Panc1 (cell line): ENCODE measurements around the gene SDR39U1. TPM values are rescaled to one million over a fixed set of nuclear protein-coding genes. Genes with fewer than 3 reads are reported as not detected.

Source experiments
- ATAC-seq: fragments of 200-7000 bp; cut with Tn5 transposase; 2 replicates; pipeline ENCODE4 v1.9.1; 2020; ENCODE audit warnings: mild to moderate bottlenecking, moderate library complexity
- BruUV-seq: library from RNA; stranded (reverse); fragments of 400-500 nt; replicated peaks from 2 replicates; lab custom pipeline; 2021; lab: Mats Ljungman, UMichigan
- CTCF ChIA-PET: fragments of 300-600 bp; sonication (Branson Sonifier 250); formaldehyde crosslinking; loops from one replicate; lab custom pipeline; 2022; ENCODE audit warnings: antibody characterized with exemption; lab: Charles Lee
- POLR2A ChIA-PET: fragments of 300-600 bp; sonication (Branson Sonifier 250); formaldehyde crosslinking; loops from one replicate; lab custom pipeline; 2022; ENCODE audit warnings: antibody characterized with exemption; lab: Charles Lee
- DNase-seq: peaks from one replicate; pipeline ENCODE4 v3.0.0-alpha.2; 2010; ENCODE audit warnings: low read depth, low spot score
- H3K27ac ChIP-seq: 2 replicates; pipeline ENCODE4 v1.5.1; 2011; ENCODE audit warnings: mild to moderate bottlenecking, low read length, inconsistent platforms
- H3K27me3 ChIP-seq: fragments of 200-500 bp; sonication (Bioruptor generic); 2 replicates; pipeline ENCODE4 v1.6.0; 2014; ENCODE audit warnings: low read length, inconsistent platforms; ENCODE audit not compliant: control insufficient read depth, insufficient read depth
- H3K36me3 ChIP-seq: fragments of 200-500 bp; sonication (Bioruptor generic); 2 replicates; pipeline ENCODE4 v1.5.1; 2014; ENCODE audit warnings: inconsistent platforms, mild to moderate bottlenecking, low read length, moderate library complexity; ENCODE audit not compliant: control insufficient read depth, insufficient read depth
- H3K4me1 ChIP-seq: 2 replicates; pipeline ENCODE4 v1.5.1; 2011; ENCODE audit warnings: inconsistent platforms, mild to moderate bottlenecking, low read length, moderate library complexity; ENCODE audit not compliant: control insufficient read depth, insufficient read depth
- H3K4me3 ChIP-seq, 2 experiments: 2 replicates each; pipeline ENCODE4 v1.5.1; 2011 to 2012; ENCODE audit warnings: low read depth in 2 of 2, low read length in 2 of 2, mild to moderate bottlenecking in 2 of 2, inconsistent platforms in 1 of 2, moderate library complexity in 1 of 2
- H3K9me3 ChIP-seq: fragments of 200-500 bp; sonication (Bioruptor generic); 2 replicates; pipeline ENCODE4 v1.5.1; 2014; ENCODE audit warnings: low read depth, mild to moderate bottlenecking, inconsistent platforms, low read length, moderate library complexity; ENCODE audit not compliant: control insufficient read depth, insufficient read depth
- CTCF ChIP-seq: fragments of 450-650 bp; IDR thresholded peaks from 2 replicates; pipeline ENCODE4 v1.5.1; 2017; ENCODE audit warnings: mild to moderate bottlenecking
- POLR2AphosphoS5 ChIP-seq: IDR thresholded peaks from 2 replicates; pipeline ENCODE4 v1.6.1; 2012; ENCODE audit warnings: mild to moderate bottlenecking, low read depth, low read length, moderate library complexity
- SIN3A ChIP-seq: IDR thresholded peaks from 2 replicates; pipeline ENCODE4 v1.6.1; 2012; ENCODE audit warnings: low read depth, mild to moderate bottlenecking, low read length, moderate library complexity, borderline replicate concordance; ENCODE audit not compliant: insufficient read depth
- TCF7L2 ChIP-seq: IDR thresholded peaks from 2 replicates; pipeline ENCODE4 v1.6.1; 2011; ENCODE audit warnings: mild to moderate bottlenecking, low read depth, low read length, inconsistent platforms
- in situ Hi-C: cut with HindIII; loops from 2 replicates; pipeline ENCODE4 v1.10.0; 2016; ENCODE audit warnings: low sequenced_read_pairs, low pct_unique_long_range_greater_than_20kb
- intact Hi-C: fragments of 100-400 bp; cut with micrococcal nuclease; formaldehyde crosslinking; loops from one replicate; pipeline ENCODE4 v1.10.0; 2022; ENCODE audit not compliant: unreplicated experiment
- total RNA-seq: library from RNA; stranded (reverse); gene quantifications from one replicate; pipeline ENCODE4 v1.2.1, GENCODE V29; 2021; ENCODE audit not compliant: unreplicated experiment
- TF ChIP-seq, protein P1 (sequence below), 2 experiments: IDR thresholded peaks; 2 replicates each; pipeline ENCODE4 v1.6.1; 2011 to 2012; ENCODE audit warnings: low read depth in 2 of 2, control low read depth in 1 of 2, low read length in 1 of 2, mild to moderate bottlenecking in 1 of 2, moderate library complexity in 1 of 2; ENCODE audit not compliant: insufficient read depth in 1 of 2

Gene SDR39U1
- total RNA-seq, 1 experiment from 2014 or later = 54.2 TPM

DNA sequence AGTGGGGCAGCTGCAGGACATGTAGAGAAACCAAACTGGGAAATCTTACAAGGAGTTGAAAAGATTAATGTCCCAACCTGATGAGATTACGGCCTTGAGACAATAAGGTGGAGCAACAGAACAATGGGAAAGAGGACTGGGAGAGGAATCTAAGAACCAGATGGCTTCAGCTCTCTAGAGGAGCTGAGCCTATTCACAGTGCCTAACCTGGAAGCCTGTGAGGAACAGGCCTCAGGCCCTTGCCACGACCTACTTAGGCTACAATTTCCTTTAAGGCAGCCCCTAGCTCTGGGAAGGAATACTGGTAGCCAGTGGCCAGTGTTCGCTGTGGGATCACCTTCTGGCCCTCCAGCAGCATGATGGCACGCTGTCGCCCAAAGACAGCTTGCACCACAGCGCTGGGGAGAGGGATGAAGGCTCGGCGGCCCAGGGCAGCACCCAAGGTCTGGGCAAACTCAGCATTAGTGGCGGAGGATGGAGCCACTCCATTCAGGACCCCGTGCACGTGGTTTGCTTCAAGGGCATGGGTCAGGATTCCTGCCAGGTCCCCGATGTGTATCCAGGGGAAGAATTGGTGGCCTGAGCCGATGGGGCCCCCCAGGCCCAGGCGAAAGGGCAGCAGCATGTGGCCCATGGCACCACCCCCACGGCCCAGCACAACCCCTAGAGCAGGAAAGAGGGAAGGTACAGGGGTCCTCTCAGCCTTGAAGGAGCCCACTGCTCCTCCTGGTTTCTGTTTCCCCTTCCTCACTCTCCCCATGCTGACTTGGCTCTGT lies 2.6 kb downstream of the SDR39U1 start:
- H3K36me3 ChIP-seq = peaks cover 7% of the 10 kb centered on the region; the same call in 1 of the 2 replicates
- intact Hi-C loops = no loop called here
- CTCF ChIA-PET = no interaction called here

GRCh38 chr14:24439257-24439656 lies 3.3 kb downstream of the SDR39U1 start:
- intact Hi-C loops (no loop called here), in situ Hi-C loops (loop anchor here (10.0 kb wide), 1 partner anchor 104 kb away; the partner anchor contains the start of genes ADCY4 and RIPK3)
- Histone ChIP-seq H3K36me3 (peaks cover 7% of the 10 kb centered on the region; the same call in 1 of the 2 replicates), H3K9me3 (no peaks in the 10 kb centered on the region), H3K27me3 (no peaks in the 10 kb centered on the region), H3K27ac (no peak overlapping the region), H3K4me1 (peaks cover 16% of the 10 kb centered on the region), H3K4me3 (no peak overlapping the region)
- DNase-seq = no peak
- ChIA-PET POLR2A (interaction anchor here (0.7 kb wide), 1 partner anchor 87 kb away, joined by 3 read pairs; no protein-coding TSS in a partner anchor), CTCF (interaction anchor here (0.7 kb wide), 1 partner anchor 61 kb away, joined by 4 read pairs; no protein-coding TSS in a partner anchor)
- TF ChIP-seq SIN3A (no peak), TCF7L2 (no peak)
- no TSS peak for BruUV-seq
- ATAC-seq = no peak

More for the DNA sequence above, 2.6 kb downstream of the SDR39U1 start:
- POLR2A ChIA-PET = no interaction called here
- Histone ChIP-seq H3K4me1 (peaks cover 16% of the 10 kb centered on the region), H3K27me3 (no peaks in the 10 kb centered on the region), H3K27ac (no peak overlapping the region), H3K4me3 (no peak overlapping the region), H3K9me3 (no peaks in the 10 kb centered on the region)
- in situ Hi-C loops = loop anchor here (10.0 kb wide), 1 partner anchor 105 kb away; the partner anchor contains the start of genes ADCY4 and RIPK3
- BruUV-seq = no TSS peak
- no peak for ATAC-seq
- DNase-seq = no peak
- TF ChIP-seq CTCF = no peak
- no peak; the same call in none of the 2 replicates for TF ChIP-seq POLR2AphosphoS5
- no peak for TF ChIP-seq TCF7L2
- TF ChIP-seq SIN3A = no peak
- TF ChIP-seq, protein P1, sequence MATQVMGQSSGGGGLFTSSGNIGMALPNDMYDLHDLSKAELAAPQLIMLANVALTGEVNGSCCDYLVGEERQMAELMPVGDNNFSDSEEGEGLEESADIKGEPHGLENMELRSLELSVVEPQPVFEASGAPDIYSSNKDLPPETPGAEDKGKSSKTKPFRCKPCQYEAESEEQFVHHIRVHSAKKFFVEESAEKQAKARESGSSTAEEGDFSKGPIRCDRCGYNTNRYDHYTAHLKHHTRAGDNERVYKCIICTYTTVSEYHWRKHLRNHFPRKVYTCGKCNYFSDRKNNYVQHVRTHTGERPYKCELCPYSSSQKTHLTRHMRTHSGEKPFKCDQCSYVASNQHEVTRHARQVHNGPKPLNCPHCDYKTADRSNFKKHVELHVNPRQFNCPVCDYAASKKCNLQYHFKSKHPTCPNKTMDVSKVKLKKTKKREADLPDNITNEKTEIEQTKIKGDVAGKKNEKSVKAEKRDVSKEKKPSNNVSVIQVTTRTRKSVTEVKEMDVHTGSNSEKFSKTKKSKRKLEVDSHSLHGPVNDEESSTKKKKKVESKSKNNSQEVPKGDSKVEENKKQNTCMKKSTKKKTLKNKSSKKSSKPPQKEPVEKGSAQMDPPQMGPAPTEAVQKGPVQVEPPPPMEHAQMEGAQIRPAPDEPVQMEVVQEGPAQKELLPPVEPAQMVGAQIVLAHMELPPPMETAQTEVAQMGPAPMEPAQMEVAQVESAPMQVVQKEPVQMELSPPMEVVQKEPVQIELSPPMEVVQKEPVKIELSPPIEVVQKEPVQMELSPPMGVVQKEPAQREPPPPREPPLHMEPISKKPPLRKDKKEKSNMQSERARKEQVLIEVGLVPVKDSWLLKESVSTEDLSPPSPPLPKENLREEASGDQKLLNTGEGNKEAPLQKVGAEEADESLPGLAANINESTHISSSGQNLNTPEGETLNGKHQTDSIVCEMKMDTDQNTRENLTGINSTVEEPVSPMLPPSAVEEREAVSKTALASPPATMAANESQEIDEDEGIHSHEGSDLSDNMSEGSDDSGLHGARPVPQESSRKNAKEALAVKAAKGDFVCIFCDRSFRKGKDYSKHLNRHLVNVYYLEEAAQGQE (IDR thresholded peaks at IDR 0.05; ENCODE audit: insufficient read depth in 1 of 2, low read depth in 2 of 2, low read length in 1 of 2) = no peak
